PC-9 (cell line): ENCODE results near the gene PAX4.

Experiments used
- CTCF ChIP-seq: fragments of 200-600 bp; sonication (generic); conservative IDR thresholded peaks from 2 replicates; pipeline ENCODE4 v1.6.1; 2017; ENCODE audit warnings: mixed run types, antibody characterized with exemption, mild to moderate bottlenecking, moderate library complexity
- EZH2 ChIP-seq: fragments of 200-600 bp; sonication (generic); IDR thresholded peaks from 2 replicates; pipeline ENCODE4 v1.8.0; 2017; ENCODE audit warnings: antibody characterized with exemption, low read depth

- TF ChIP-seq EZH2 (no peak), CTCF (no peak)
These were observed 49.2 kb upstream of the PAX4 start for GRCh38 chr7:127667017-127667670.
